ENCODE data around the gene KCNAB2.
"Not testable (repeated sequence)": the region's sequence is repeated elsewhere in the genome, so short reads cannot be mapped to it uniquely, and the experiment has no call there.

GRCh38 chr1:6077061-6077460, 31.4 kb downstream of the KCNAB2 start:
- TF ChIP-seq IRF3 (IDR thresholded peaks at IDR 0.05; ENCODE audit: low read depth, low read length); CTCF (IDR thresholded peaks at IDR 0.05); REST (IDR thresholded peaks at IDR 0.05; ENCODE audit: low read depth, low read length); CHD2 (IDR thresholded peaks at IDR 0.05; ENCODE audit: low read length, partially characterized antibody); TCF12 (IDR thresholded peaks at IDR 0.05); RXRA (IDR thresholded peaks at IDR 0.05; ENCODE audit: borderline replicate concordance, low read depth); NFIC (IDR thresholded peaks at IDR 0.05; ENCODE audit: borderline replicate concordance); MXI1 (IDR thresholded peaks at IDR 0.05; ENCODE audit: low read depth, low read length): not testable (repeated sequence)
